Epithelial cell of esophagus (primary cell): ENCODE results near the gene BCL11B.
A peak's percentile ranks its signal among the peaks of the same experiment; 100 is the strongest.

ENCODE experiments used
- DNase-seq: peaks from one replicate; pipeline ENCODE4 v3.0.0; 2010; ENCODE audit warnings: low read depth
- H3K4me3 ChIP-seq: 2 replicates; pipeline ENCODE4 v1.5.1; 2011; ENCODE audit warnings: mild to moderate bottlenecking, low read length, control low read depth
- TF ChIP-seq, protein P1 (sequence below): IDR thresholded peaks from 2 replicates; pipeline ENCODE4 v1.5.1; 2011; ENCODE audit warnings: low read depth, mild to moderate bottlenecking, low read length, control low read depth, inconsistent platforms; ENCODE audit not compliant: insufficient read depth; ENCODE audit errors: missing control alignments

Gene BCL11B

DNA sequence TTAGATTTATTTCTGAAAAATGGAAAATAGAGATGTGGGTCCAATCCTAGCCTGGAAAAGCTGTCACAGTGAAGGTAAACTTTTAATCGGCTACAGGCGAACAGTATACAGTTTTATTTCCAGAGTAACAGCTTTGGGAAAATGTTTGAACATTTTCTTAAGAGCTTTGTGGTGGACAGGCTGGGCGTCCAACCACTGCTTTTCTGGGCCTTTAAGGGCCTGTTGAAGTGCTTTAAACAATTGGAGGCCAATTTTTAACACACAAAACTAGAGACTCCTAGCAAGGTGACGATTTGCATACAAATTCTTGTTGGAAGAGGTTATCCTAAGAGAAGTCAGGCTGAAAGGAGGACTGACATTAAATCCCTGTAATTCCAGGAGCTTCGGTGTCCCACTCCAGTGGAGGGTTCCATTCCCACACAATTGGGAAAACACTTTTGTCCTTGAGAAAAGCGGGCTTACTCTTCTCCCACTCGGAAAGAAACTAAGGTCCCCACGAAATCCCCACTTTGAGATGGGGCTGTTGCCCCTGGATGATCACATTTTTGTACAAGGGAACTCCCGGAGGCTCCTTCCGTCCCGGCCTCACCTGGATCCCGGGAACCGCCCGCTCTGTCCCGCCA, 26.9 kb downstream of the BCL11B start:
- TF ChIP-seq, protein P1, sequence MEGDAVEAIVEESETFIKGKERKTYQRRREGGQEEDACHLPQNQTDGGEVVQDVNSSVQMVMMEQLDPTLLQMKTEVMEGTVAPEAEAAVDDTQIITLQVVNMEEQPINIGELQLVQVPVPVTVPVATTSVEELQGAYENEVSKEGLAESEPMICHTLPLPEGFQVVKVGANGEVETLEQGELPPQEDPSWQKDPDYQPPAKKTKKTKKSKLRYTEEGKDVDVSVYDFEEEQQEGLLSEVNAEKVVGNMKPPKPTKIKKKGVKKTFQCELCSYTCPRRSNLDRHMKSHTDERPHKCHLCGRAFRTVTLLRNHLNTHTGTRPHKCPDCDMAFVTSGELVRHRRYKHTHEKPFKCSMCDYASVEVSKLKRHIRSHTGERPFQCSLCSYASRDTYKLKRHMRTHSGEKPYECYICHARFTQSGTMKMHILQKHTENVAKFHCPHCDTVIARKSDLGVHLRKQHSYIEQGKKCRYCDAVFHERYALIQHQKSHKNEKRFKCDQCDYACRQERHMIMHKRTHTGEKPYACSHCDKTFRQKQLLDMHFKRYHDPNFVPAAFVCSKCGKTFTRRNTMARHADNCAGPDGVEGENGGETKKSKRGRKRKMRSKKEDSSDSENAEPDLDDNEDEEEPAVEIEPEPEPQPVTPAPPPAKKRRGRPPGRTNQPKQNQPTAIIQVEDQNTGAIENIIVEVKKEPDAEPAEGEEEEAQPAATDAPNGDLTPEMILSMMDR, result no peak
- DNase-seq, result peak; percentile 19
- H3K4me3 ChIP-seq, result peak overlapping the region; percentile 35

DNA sequence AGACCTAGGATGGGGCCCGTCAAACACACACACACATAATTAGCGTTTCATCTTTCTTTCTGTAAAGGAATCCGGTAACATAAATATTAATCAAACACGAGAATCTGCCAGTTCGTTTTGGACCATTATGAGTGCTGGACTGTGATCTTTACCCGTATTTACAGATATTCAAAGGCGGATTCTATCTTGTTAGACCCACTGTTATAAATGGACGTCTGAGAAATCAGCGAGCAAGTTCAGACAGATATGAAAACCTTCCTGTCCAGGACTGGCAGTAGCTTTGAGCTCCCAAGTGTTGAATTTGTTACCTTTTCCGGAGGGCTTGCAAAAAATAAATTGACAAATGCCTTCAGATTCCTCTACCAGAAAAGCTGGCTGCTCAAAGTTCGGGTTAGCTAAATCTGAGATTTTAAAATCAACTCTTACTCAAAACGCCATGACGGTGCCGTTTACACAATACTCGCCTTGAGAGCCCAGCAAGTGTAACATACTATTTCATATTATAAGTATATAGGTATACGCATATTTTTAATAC, 27.6 kb downstream of the BCL11B start:
- peak overlapping the region; percentile 35 for H3K4me3 ChIP-seq
- TF ChIP-seq, protein P1, result no peak
- peak; percentile 60 for DNase-seq

DNA sequence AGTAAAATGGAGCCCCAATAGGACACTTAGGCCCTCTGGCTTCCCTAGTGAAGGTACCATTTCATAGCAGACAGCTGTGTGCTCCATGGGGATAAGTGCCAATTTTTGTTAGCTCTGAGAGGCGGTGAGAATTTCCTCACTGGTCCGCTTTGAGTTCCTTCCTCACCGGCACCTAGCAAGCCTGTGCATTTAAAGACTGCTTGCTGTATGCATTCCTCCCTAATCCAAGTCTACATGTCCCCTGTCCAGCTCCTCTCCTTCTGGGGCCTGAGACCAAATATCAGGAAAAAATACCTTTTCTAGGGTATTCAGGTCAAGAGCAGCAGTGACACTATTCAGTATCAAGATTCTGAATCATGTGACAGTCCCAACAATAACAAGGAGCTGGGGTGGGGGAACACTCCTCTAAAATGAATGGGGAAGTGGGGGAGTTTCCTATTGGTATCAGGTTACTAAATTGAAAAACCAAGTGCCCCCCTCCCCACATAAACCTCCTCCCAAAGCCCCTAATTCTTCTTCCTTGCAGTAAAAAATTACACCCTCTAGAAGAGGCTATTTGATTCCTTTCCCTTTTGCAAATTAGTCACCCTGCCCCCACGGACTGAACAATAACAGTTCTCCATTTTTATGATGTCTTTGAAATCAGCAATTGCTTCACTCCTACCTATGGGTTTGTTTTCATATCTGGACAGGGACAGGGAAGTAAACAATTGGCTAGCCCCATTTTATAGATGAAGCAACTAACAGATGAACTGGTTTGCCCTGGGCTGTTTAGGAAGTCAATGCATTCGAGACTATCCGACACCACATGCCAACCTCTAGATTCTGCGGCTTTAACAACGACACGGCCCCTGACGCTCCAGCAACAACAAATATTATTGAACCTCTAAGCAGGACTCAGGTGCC, 28.9 kb downstream of the BCL11B start:
- DNase-seq, result peak; percentile 46
- H3K4me3 ChIP-seq, result no peak overlapping the region
- TF ChIP-seq, protein P1, result no peak

DNA sequence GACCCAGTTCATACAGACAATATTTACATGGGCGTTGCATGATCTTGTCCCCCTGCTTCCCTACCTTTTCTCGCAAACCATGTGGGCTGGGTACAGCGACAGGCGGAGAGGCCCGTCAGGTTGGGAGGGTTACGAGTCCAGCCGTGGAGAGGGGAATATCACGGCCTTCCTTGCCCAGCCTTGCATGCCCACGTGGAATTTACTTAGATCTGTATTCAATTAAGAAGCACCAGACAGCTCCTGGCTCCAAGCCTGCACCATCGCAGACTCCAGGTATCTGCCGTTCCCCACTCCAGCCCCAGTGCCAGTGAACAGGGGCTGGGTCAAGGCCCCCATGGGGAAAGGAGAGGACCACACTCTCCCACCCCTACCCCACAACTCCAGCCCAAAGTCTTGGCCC, 29.8 kb downstream of the BCL11B start:
- no peak overlapping the region for H3K4me3 ChIP-seq
- TF ChIP-seq, protein P1, result no peak
- DNase-seq, result no peak

DNA sequence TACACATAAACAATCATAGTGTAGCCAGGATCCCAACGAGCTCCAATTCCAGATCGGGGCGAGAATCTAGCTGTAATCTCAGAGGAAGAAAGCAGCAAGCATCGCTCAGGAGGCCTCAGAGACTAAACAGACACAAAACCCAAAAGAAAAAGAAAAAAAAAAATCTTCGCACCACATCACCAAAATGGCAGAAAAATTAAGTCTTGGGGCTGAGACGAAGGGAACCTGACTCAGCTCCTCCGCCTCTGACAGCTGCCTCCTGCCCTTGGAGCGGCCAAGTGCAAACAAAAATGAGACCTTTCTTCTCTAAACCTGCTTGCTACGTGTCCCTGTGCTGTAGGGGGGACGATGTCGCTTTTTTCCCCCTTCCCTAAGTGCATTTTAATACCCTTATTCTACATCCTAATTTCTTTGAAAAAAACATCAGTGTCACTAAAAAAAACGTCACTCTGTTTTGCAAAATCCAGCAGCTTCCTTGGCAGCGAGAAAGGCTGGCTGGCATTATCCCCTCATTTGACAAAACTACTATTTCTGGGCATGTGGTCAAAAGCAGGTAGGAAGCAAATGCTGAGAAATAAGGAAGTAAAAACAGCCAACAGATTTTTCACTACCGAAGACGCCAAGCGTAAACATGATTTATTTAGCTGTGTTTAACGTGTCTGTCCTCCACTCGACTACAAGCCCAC, 30.5 kb downstream of the BCL11B start:
- DNase-seq, result no peak
- no peak overlapping the region for H3K4me3 ChIP-seq
- TF ChIP-seq, protein P1, result no peak

DNA sequence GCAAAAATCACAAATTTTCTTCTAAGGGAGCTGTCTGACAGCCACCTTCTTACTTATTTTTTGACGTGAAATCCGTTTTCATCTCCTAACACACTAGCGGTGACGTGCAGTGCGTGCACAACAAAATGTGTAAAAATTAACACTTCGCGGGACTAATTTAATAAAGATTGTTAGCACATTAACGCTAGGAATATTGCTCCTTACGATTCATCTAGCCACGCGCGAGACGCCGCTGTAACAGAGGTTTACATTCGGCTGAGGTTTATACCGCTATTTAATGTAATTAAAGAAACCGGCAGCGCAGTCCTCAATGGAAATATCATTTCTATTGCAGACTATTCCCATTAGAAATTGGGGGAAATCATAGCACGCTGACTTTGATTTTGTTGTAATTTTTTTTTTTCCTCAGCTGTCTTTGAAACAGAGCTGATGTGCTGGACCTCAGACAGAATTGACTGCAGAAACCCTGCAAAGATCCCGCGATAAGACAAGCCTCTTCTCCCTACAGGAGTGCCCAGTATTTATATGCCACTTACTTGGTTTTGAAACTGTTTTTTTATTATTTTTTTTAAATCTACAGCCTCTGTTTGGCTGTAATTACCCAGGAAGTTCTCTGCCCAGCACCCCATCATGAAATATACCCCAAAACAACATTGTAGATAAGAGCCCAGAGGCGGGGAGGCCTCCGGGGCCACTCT, 31.2 kb downstream of the BCL11B start:
- no peak overlapping the region for H3K4me3 ChIP-seq
- no peak for DNase-seq
- TF ChIP-seq, protein P1, result no peak
